Measurements from ENCODE around the gene SHROOM2.

Gene SHROOM2

GRCh38 chrX:9865804-9866472 is 79.7 kb downstream of the SHROOM2 start:
- no peak for DNase-seq (ENCODE audit: low spot score)

DNA sequence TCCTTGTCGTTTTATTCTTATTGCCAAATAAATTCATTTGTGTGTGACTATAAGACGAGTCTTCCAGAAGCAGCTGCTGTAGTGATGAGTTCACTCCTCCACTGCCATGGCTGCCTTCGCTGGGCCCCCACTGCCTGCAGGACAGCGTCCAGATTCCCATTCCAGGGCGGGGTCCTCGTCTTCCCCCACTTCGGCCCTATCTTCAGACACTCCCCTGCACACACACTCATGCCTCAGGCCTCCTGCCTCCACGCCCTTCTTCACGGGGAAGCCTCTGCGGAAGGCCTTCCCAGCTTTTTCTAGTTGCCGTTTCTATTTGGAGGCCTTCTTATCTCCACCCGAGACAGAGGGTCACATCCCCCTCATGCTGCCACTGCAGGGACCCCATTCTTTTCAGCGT is 80.4 kb downstream of the SHROOM2 start:
- no peak for DNase-seq (ENCODE audit: low spot score)

- no peak for DNase-seq (ENCODE audit: low spot score)
These were observed 81.0 kb downstream of the SHROOM2 start for GRCh38 chrX:9867226-9867625.

GRCh38 chrX:9867753-9868152 is 81.5 kb downstream of the SHROOM2 start:
- DNase-seq (ENCODE audit: low spot score) = no peak

DNA sequence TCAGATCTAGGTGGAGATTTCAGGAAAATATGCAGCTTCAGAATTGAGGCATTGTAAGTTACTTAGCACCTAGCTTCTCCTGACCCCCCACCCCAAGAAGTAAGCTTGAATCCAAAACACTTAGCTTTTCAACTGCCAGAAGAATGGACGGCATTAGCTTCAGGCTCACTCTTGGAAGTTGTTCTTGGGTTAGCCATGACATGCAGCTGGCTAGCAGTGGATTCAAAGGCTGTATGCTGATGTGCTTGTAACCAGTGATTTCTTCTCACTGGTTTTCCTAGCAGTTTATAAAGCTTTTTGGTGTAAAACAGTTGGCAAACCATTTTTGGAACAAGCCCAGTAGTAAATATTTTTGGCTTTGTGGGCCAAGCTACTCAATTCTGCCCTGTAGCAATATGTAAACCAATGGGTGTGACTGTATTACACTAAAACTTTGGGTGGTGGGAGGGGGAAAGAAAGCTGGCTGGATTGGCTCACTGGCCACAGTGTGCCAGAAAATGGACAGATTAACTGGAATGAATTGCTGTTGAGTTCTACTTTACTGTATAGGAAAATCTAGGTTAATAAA is 85.6 kb downstream of the SHROOM2 start:
- no peak for DNase-seq (ENCODE audit: low spot score)

GRCh38 chrX:9873360-9873759 is 87.1 kb downstream of the SHROOM2 start:
- no peak for DNase-seq (ENCODE audit: low spot score)

GRCh38 chrX:9873952-9874351 is 87.7 kb downstream of the SHROOM2 start:
- peak; percentile 61 for DNase-seq (ENCODE audit: low spot score)

DNA sequence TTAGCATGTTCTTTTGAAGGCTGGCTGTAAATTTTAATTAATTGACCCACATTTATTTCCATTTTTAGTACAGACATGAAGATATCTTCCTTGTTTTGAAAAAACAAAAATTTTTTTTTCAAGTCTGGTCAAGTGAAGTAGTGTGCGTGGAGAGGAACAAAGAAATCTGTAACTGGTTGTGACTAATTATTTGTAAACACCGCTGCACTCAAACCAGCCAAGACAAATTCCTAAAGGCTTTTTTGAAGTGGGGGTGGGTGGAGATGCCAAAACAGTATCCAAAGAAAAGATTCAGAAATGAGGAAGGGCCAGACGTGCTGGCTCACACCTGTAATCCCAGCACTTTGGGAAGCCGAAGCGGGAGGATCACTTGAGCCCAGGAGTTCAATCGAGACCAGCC is 88.3 kb downstream of the SHROOM2 start:
- DNase-seq (ENCODE audit: low spot score) = no peak

DNA sequence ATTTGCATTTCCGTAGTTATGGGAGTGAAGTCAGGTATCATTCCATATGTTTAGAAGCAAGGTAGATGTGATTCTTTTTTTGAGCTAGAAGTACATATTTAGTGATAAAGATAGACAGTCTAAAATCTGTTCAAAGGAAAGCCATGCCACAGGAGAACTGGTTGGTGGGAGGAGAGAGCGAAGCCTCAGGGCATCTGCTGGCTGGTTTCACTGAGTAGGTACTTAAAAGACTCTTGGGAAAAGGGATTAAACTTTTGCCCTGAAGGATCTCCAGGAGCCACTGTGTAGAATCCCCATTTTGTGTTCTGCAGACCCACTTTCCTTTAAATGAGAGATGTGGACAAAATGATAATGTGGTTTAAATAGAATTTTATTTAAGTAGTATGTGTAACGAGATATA is 89.6 kb downstream of the SHROOM2 start:
- DNase-seq (ENCODE audit: low spot score) = no peak

GRCh38 chrX:9876201-9876600 is 90.0 kb downstream of the SHROOM2 start:
- DNase-seq (ENCODE audit: low spot score) = no peak

DNA sequence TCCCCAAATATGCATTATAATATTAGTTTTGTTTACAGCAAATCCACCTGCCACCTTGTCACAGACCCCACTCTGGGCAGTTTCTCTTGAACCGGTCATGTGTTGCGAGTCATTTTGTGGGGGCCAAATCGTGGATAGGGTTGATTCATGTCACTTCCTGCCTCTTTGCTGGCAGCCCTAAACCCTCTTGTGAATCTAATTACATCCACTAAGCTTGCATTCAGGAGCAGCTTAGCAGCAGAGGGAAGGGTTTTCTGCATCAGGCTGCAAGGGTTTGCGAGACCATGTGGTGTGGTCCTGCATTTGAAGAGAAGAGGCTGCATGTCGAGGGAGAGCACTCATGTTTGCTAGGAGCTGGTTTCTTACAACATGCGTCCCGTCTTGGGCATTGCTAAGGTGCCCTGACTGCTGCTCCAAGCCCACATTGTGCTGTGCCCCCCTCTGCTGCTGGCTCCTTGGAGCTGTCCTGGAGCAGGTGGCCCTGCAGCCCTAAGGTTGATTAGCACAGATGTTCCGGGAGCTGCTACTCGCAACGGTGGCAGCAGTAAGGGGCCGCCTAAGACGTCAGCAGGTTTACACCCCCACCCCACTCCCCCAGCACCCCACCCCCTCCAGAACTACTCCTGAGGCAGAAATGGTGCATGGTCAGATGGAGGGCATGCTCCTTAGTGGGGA is 92.1 kb downstream of the SHROOM2 start:
- no peak for DNase-seq (ENCODE audit: low spot score)

GRCh38 chrX:9880237-9880636 is 94.0 kb downstream of the SHROOM2 start:
- no peak for DNase-seq (ENCODE audit: low spot score)

DNA sequence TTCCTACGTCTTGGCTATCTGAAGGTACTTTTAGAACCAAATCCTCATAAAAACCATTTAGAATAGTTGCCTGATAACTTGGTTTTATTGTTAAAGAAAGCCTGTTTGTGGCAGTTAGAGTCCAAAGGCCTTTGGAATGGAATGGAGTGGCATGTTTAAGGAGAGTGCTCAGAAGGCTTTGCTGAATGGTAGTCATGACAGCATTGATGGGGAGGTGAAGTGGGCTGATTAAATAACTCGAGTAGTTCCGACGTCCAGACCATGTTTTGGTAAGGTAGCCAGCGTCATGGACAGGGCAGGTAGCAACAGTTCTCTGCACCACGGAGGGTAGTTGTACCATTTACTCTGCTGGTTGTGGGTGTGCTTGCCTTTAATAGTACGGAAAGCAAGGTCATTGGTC is 94.6 kb downstream of the SHROOM2 start:
- no peak for DNase-seq (ENCODE audit: low spot score)

DNA sequence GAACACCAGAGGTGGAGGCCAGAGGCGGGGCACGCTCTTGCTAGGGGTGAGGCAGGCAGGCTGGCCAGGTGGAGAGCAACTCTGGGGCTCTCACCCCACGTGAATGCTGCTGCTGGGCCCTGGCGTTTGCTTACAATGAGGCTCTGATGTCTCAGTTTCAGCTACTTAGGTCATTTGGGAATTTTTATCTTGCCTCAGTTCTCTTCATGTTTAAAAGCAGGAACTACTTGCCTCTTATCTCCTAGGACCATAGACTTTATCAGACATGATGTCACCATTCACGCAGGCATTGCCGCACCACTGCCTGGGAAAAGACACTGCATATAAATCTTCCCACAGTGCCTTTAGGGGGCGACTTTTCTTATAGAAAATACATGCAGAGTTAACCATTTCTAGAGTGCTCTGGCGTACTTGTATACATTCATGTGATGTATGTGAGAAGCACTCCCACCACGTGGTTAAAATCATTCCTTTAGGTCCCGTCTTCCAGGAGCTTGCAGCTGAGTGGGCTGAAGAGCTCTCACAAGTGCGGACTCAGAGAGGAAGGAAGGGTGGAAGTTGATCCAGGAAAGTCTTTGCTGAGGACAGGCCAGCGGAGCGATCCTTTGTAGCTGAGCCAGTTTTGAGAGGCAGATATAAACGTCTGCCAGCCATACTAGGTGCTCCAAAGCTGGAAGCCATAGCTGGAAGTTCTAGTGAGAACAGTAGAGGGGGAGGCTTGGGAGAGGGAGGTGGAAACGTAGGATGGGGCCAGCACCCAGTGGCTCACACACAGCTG is 96.6 kb downstream of the SHROOM2 start:
- peak; percentile 9 for DNase-seq (ENCODE audit: low spot score)

DNA sequence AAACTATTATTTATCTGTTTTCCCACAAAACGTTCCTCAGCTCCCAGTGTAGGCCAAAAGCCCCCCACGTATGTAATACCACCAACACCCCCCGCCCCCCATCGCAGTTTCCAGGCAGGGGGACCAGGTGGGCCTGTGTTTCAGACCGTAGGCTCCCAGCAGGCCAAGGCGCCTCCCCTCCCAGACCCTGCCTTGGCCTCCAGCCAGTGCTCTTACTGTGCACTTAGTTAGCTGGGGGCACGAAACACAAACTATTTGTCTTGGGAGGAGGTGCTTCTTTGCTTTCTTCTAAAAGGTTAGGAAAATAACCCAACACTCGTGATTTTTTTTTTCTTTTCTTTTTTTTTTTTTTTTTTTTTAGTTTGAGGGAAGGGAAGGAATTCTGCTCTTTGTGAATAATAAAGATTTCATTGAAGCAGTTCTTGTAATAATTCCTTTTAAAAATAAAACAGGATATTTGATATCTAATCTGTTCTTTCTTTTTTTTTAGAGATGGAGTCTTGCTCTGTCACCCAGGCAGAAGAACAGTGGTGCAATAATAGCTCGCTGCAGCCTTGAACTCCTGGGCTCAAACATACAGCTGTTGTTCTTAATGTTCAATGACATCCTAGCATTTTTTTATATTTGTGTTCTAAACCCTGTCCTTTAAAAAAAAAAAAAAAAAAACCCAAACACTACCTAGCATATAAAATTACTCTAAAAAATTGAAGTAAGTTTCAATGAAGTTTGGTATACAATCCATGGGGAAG is 98.0 kb downstream of the SHROOM2 start:
- DNase-seq (ENCODE audit: low spot score) = no peak

DNA sequence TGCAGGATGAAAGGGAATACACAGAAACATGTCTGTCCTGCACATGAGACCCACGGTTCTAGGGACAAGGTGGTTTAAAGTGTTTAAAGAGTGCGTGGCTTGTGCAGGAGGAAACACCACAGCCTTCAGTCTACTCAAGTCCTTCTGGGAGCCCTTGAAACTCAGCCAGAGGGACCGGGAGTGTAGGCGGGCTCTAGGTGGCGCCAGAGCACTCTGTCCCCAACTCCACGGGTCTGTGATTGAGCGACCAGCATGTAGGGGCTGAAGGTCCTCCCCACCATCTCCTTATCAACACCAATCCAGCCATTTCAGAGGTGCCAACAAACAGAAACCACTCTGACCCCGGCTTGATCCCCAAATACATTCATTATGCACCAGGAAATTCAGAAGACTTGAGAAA is 98.9 kb downstream of the SHROOM2 start:
- peak; percentile 61 for DNase-seq (ENCODE audit: low spot score)

DNA sequence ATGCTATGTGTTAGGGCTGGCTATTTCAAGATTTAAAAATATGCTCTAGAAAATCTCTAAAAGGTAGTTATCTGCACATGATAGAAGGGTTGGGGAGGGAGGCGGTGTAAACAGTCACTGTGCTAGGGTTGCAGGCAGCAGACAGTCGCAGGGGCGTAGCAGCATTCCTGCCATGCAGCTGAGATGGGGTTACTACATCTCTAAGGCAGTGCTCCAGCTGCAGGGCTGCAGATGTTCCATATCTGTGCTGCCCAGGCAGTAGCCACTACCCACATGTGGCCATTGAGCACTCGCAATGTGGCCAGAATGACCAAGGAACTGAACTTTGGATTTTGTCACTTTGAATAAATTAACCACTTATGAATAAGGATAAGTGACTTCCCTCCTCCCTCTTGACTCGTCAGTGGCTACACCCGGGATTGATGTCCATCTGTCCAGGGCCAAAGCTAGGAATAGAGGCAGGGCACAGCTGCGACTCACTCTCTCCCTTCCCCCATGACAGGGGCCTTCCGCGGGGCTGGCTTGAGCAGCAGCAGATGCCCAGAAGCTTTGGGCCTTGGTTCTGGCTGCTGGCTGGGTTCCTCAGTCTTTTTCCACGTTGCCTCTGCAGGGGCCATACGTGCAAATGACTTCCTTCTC is 101.5 kb downstream of the SHROOM2 start:
- no peak for DNase-seq (ENCODE audit: low spot score)

DNA sequence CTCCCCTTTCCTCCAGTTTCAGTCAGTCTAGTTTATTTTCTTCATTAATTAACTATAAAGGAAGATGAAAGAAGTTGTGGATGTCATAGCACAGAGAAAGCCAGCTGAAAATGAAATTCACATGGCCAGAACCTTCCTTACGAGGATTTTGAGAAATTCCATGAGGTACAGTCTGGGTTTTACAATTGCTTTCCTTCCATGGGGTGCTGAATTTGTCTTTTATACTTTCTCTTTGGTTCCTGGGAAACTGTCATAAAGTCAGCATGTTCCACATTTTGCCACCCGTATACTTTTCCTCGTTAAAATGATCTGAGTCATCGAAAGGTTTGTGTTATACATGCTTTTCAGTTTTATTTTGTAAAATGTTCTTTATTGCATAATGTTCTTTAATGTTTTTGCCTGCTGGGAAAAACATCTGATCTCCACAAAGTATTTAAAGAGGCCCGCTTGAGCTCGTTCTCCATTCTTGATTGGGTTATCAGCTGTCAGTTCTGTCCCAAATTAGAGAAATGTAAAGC is 102.8 kb downstream of the SHROOM2 start:
- DNase-seq (ENCODE audit: low spot score) = no peak

DNA sequence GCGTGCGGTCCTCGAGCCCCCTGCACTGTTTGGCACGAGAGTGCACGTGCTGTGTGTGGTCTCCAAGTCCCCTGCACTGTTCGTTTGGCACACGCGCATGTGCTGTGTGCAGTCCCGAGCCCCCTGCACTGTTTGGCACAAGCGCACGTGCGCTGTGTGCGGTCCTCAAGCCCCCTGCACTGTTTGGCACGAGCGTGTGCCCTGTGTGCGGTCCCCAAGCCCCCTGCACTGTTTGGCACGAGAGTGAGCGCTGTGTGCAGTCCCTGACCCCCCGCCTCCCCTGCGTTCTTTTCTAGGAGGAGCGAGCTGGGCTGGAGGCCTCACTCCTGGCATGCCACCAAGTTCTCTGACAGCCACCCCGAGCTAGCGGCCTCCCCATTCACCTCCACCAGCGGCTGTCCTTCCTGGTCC is 104.5 kb downstream of the SHROOM2 start:
- DNase-seq (ENCODE audit: low spot score) = no peak

DNA sequence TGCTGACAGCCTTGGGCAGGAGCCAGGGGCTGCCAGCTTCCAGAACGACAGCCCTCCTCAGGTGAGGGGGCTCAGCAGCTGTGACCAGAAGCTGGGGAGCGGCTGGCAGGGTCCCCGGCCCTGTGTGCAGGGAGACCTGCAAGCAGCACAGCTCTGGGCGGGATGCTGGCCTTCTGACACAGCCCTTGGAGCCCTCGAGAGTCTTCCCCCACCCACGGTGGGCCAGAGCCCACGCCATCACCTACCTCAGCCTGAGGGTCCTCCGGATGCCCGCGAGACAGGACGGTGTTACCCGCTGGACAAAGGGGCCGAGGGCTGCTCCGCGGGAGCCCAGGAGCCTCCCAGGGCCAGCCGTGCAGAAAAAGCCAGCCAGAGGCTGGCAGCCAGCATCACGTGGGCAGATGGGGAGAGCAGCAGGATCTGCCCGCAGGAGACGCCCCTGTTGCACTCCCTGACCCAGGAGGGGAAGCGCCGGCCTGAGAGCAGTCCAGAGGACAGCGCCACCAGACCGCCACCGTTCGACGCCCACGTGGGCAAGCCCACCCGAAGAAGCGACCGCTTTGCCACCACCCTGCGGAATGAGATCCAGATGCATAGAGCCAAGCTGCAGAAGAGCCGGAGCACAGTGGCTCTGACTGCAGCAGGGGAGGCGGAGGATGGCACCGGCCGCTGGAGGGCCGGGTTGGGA is 109.1 kb downstream of the SHROOM2 start:
- DNase-seq (ENCODE audit: low spot score) = no peak

DNA sequence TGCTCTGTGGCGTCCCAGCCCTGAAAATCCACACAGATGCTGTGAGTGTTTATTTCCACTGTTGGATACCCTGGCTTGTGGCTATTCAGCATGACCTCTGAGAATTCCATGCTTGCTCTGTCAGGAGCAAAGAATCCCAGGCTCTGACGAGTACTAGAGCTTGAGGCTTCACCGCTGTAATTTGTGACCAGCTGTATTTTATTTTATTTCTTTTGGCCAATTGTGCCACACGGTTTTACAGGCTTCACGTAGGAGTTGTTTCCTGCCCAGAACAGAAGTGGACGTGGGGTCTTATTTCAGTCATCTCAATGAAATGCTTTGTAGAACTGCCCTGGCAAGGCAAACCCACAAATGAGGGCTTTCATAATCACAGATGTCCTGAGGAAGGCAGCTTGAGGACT is 111.5 kb downstream of the SHROOM2 start:
- DNase-seq (ENCODE audit: low spot score) = no peak

Measured in NAMALWA (cell line).